T-cell (primary cell): ENCODE data around the gene MFAP2. TPM values are rescaled to one million over a fixed set of nuclear protein-coding genes. Genes with fewer than 3 reads are reported as not detected.

ENCODE experiments used
- ATAC-seq, 4 experiments: fragments of 200-7000 bp in 3 of 4; fragments of 150-1000 bp in 1 of 4; cut with Tn5 transposase; replicated peaks in 1 of 4; 1 replicate in 3 of 4; 2 replicates in 1 of 4; pipeline ENCODE4 v1.10.0; 2021; ENCODE audit warnings: moderate library complexity in 3 of 4, mild to moderate bottlenecking in 2 of 4, moderate number of reproducible peaks in 1 of 4
- CTCF ChIA-PET, 2 donors: fragments of 300-600 bp; sonication (Branson Sonifier 250); formaldehyde crosslinking; loops; one replicate each; lab custom pipeline; 2022; ENCODE audit warnings: antibody characterized with exemption in 2 of 2; lab: Charles Lee
- POLR2A ChIA-PET, 2 donors: fragments of 300-600 bp; sonication (Branson Sonifier 250); formaldehyde crosslinking; loops; one replicate each; lab custom pipeline; 2022; ENCODE audit warnings: antibody characterized with exemption in 2 of 2; lab: Charles Lee
- DNase-seq, 35 experiments: peaks; one replicate each; pipeline versions ENCODE4 v3.0.0 to v3.0.0-alpha.2; 2013 to 2023
- H3K27ac ChIP-seq: one replicate; pipeline ENCODE4 v1.5.1; 2013; ENCODE audit warnings: low read length
- H3K27me3 ChIP-seq, 2 experiments: replicated peaks in 1 of 2; 1 replicate in 1 of 2; 2 replicates in 1 of 2; pipeline versions ENCODE4 v1.6.1 to v1.7.0; 2013; ENCODE audit warnings: low read length in 1 of 2, mixed read lengths in 1 of 2; ENCODE audit not compliant: control insufficient read depth in 2 of 2, insufficient read depth in 2 of 2; ENCODE audit errors: extremely low read depth in 1 of 2
- H3K36me3 ChIP-seq, 2 donors: 1 replicate in 1 of 2; 2 replicates in 1 of 2; pipeline versions ENCODE4 v1.6.1 to v1.7.0; 2013; ENCODE audit warnings: low read length in 1 of 2; ENCODE audit not compliant: control insufficient read depth in 2 of 2, insufficient read depth in 1 of 2; ENCODE audit errors: extremely low read depth in 1 of 2
- H3K4me1 ChIP-seq, 2 experiments: 1 replicate in 1 of 2; 2 replicates in 1 of 2; pipeline versions ENCODE4 v1.6.1 to v1.7.0; 2013; ENCODE audit warnings: low read length in 2 of 2, mixed read lengths in 1 of 2; ENCODE audit not compliant: insufficient read depth in 2 of 2, control insufficient read depth in 1 of 2; ENCODE audit errors: extremely low read depth in 1 of 2
- H3K4me3 ChIP-seq, 2 donors: 1 replicate in 1 of 2; 2 replicates in 1 of 2; pipeline versions ENCODE4 v1.5.1 to v1.7.0; 2013; ENCODE audit warnings: mild to moderate bottlenecking in 2 of 2, low read length in 1 of 2, moderate library complexity in 1 of 2; ENCODE audit not compliant: control insufficient read depth in 1 of 2; ENCODE audit errors: extremely low read depth in 1 of 2
- H3K9me3 ChIP-seq: 2 replicates; pipeline ENCODE4 v1.7.0; 2013
- H3K27ac Mint-ChIP-seq, 2 donors: one replicate each; pipeline ENCODE4 v1.8.0; 2020 to 2021; ENCODE audit warnings: mild to moderate bottlenecking in 2 of 2, mixed read lengths in 2 of 2
- H3K27me3 Mint-ChIP-seq, 2 donors: one replicate each; pipeline ENCODE4 v1.8.0; 2021 to 2022; ENCODE audit warnings: mixed read lengths in 2 of 2
- H3K36me3 Mint-ChIP-seq: one replicate; pipeline ENCODE4 v1.8.0; 2021; ENCODE audit warnings: mixed read lengths
- H3K4me1 Mint-ChIP-seq, 3 donors: one replicate each; pipeline ENCODE4 v1.8.0; 2020 to 2022; ENCODE audit warnings: mixed read lengths in 3 of 3, mild to moderate bottlenecking in 1 of 3
- H3K4me3 Mint-ChIP-seq, 3 donors: one replicate each; pipeline ENCODE4 v1.8.0; 2020 to 2022; ENCODE audit warnings: mild to moderate bottlenecking in 3 of 3, mixed read lengths in 3 of 3, moderate library complexity in 3 of 3
- H3K9me3 Mint-ChIP-seq, 3 donors: one replicate each; pipeline ENCODE4 v1.8.0; 2020 to 2022; ENCODE audit warnings: mixed read lengths in 3 of 3
- WGBS: methylation state at CpG from one replicate; pipeline ENCODE4 v1.1.5; 2013; ENCODE audit warnings: missing lambda C conversion rate; ENCODE audit not compliant: insufficient coverage; 5-methylcytosine and 5-hydroxymethylcytosine counted together
- total RNA-seq, 35 experiments: library from RNA in 6 of 35; stranded (reverse) in 6 of 35; fragments of 120-200 nt in 1 of 35; gene quantifications; one replicate each; pipeline versions ENCODE4 v1.2.1 to v1.2.4 and lab custom pipeline; 2013 to 2026

The MFAP2 gene
- total RNA-seq, 5 donors from 2014 or later (not counting 1 experiment from before 2014, with no cell fraction given): not detected

GRCh38 chr1:16979475-16980327 lies 719 bp downstream of the MFAP2 start:
- no peak for DNase-seq
- Histone ChIP-seq H3K36me3 (no peaks in the 10 kb centered on the region), H3K27ac (no peak overlapping the region), H3K4me3 (peak overlapping the region; percentile 12 to 32), H3K27me3 (peaks cover 0 to 52% of the 10 kb centered on the region in 2 experiments), H3K4me1 (peaks cover 0 to 12% of the 10 kb centered on the region in 2 experiments), H3K9me3 (no peaks in the 10 kb centered on the region)
- Mint-ChIP-seq H3K4me1 (peaks cover 10 to 16% (median 11%) of the 10 kb centered on the region in 3 donors), H3K36me3 (no peaks in the 10 kb centered on the region), H3K27ac (no peak overlapping the region), H3K27me3 (peaks cover 19 to 24% of the 10 kb centered on the region in 2 donors), H3K9me3 (no peaks in the 10 kb centered on the region), H3K4me3 (peak overlapping the region in 2 of 3 donors; percentile 24 to 78)
- 12% methylated on average over 20 of the region's 44 CpGs for WGBS
- no peak for ATAC-seq
- ChIA-PET POLR2A (no interaction called here), CTCF (no interaction called here)

GRCh38 chr1:16978567-16979474 lies 1.6 kb downstream of the MFAP2 start:
- Mint-ChIP-seq H3K27ac (no peak overlapping the region), H3K4me1 (peaks cover 10 to 16% (median 11%) of the 10 kb centered on the region in 3 donors), H3K4me3 (peak overlapping the region in 1 of 3 donors; percentile 78), H3K27me3 (peaks cover 19 to 24% of the 10 kb centered on the region in 2 donors), H3K36me3 (no peaks in the 10 kb centered on the region), H3K9me3 (no peaks in the 10 kb centered on the region)
- peaks cover 0 to 48% of the 10 kb centered on the region in 2 experiments for H3K27me3 ChIP-seq
- no peak overlapping the region for H3K27ac ChIP-seq
- DNase-seq (no peak), ATAC-seq (no peak)
- WGBS: 68% methylated on average over 15 of the region's 20 CpGs
- POLR2A ChIA-PET: no interaction called here
- H3K36me3 ChIP-seq: no peaks in the 10 kb centered on the region
- peaks cover 0 to 12% of the 10 kb centered on the region in 2 experiments for H3K4me1 ChIP-seq
- CTCF ChIA-PET: no interaction called here
- no peak overlapping the region for H3K4me3 ChIP-seq
- H3K9me3 ChIP-seq: no peaks in the 10 kb centered on the region

- Histone ChIP-seq H3K27me3 (peaks cover 0 to 42% of the 10 kb centered on the region in 2 experiments), H3K27ac (no peak overlapping the region), H3K9me3 (no peaks in the 10 kb centered on the region), H3K4me1 (peaks cover 0 to 12% of the 10 kb centered on the region in 2 experiments), H3K4me3 (no peak overlapping the region), H3K36me3 (no peaks in the 10 kb centered on the region)
- H3K4me1 Mint-ChIP-seq: peaks cover 10 to 12% (median 11%) of the 10 kb centered on the region in 3 donors
- DNase-seq (no peak), ATAC-seq (no peak)
- 86% methylated on average over 2 of the region's 4 CpGs for WGBS
- no peak overlapping the region for H3K4me3 Mint-ChIP-seq
- ChIA-PET POLR2A (no interaction called here), CTCF (no interaction called here)
- H3K36me3 Mint-ChIP-seq: no peaks in the 10 kb centered on the region
- no peak overlapping the region for H3K27ac Mint-ChIP-seq
- peaks cover 15 to 19% of the 10 kb centered on the region in 2 donors for H3K27me3 Mint-ChIP-seq
- no peaks in the 10 kb centered on the region for H3K9me3 Mint-ChIP-seq
These were observed 2.3 kb downstream of the MFAP2 start for GRCh38 chr1:16978139-16978538.

DNA sequence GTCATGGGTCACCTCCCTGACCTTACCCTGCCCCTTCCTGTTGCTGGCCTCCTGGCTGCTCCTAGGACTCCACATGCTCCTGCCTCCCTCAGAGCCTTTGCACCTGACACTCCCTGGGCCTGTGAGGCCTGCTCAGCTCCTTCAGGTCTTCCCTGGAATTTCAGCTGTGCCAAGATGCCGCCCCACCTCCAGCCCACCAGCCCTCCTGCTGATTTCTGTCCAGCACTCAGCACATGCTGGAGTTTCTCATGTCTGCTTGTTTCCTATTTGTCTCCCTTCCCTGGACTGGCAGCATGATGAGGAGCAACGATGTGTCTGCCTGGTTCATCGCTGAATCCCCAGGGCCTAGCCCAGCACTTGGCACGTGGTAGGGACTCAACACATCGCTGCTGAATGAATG lies 3.0 kb downstream of the MFAP2 start:
- ChIA-PET POLR2A (no interaction called here), CTCF (interaction anchor here in 1 of 2 donors (0.6 kb wide), 1 partner anchor 48 kb away, joined by 3 read pairs; no protein-coding TSS in a partner anchor)
- peaks cover 0 to 36% of the 10 kb centered on the region in 2 experiments for H3K27me3 ChIP-seq
- no peak overlapping the region for H3K4me3 ChIP-seq
- Mint-ChIP-seq H3K27ac (no peak overlapping the region), H3K4me3 (no peak overlapping the region), H3K27me3 (peaks cover 11 to 16% of the 10 kb centered on the region in 2 donors), H3K4me1 (peaks cover 10 to 11% (median 11%) of the 10 kb centered on the region in 3 donors), H3K9me3 (no peaks in the 10 kb centered on the region), H3K36me3 (no peaks in the 10 kb centered on the region)
- H3K36me3 ChIP-seq: no peaks in the 10 kb centered on the region
- H3K27ac ChIP-seq: no peak overlapping the region
- H3K9me3 ChIP-seq: no peaks in the 10 kb centered on the region
- 94% methylated on average over 5 of the region's 5 CpGs for WGBS
- H3K4me1 ChIP-seq: peaks cover 0 to 12% of the 10 kb centered on the region in 2 experiments
- ATAC-seq (no peak), DNase-seq (no peak)

- Histone ChIP-seq H3K27ac (no peak overlapping the region), H3K4me1 (peaks cover 0 to 12% of the 10 kb centered on the region in 2 experiments), H3K4me3 (no peak overlapping the region), H3K36me3 (no peaks in the 10 kb centered on the region), H3K27me3 (peaks cover 0 to 32% of the 10 kb centered on the region in 2 experiments), H3K9me3 (no peaks in the 10 kb centered on the region)
- peaks cover 10 to 11% (median 11%) of the 10 kb centered on the region in 3 donors for H3K4me1 Mint-ChIP-seq
- POLR2A ChIA-PET: no interaction called here
- H3K4me3 Mint-ChIP-seq: no peak overlapping the region
- peaks cover 11 to 13% of the 10 kb centered on the region in 2 donors for H3K27me3 Mint-ChIP-seq
- WGBS: 89% methylated on average over 11 of the region's 16 CpGs
- no peak overlapping the region for H3K27ac Mint-ChIP-seq
- CTCF ChIA-PET: no interaction called here
- DNase-seq: no peak
- no peaks in the 10 kb centered on the region for H3K9me3 Mint-ChIP-seq
- H3K36me3 Mint-ChIP-seq: no peaks in the 10 kb centered on the region
- ATAC-seq: no peak
These were observed 3.5 kb downstream of the MFAP2 start for GRCh38 chr1:16976966-16977365.

DNA sequence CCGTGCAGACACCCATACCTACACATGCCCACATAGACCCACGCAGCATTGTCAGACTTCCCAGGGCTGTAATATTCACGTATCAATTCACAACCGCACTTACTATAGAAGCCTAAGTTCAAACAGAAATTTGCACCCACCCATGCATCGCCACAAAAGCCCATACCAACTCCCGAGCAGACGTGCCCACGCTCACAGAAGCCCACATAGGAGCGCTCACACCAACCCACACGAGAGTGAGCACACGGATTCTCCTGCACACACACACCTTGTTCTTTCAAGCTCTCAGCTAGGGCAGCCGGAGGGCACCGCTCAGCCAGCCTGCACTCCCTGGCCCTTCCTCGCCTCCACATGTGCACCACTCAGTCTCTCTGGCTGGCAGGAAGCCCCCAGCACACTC lies 4.6 kb downstream of the MFAP2 start:
- H3K36me3 ChIP-seq: no peaks in the 10 kb centered on the region
- ATAC-seq: no peak
- no peaks in the 10 kb centered on the region for H3K9me3 Mint-ChIP-seq
- no peaks in the 10 kb centered on the region for H3K9me3 ChIP-seq
- H3K27me3 Mint-ChIP-seq: peaks cover 2 to 5% of the 10 kb centered on the region in 2 donors
- ChIA-PET CTCF (no interaction called here), POLR2A (no interaction called here)
- WGBS: 80% methylated on average over 14 of the region's 14 CpGs
- H3K27ac Mint-ChIP-seq: no peak overlapping the region
- no peak overlapping the region for H3K27ac ChIP-seq
- peaks cover 2 to 3% (median 3%) of the 10 kb centered on the region in 3 donors for H3K4me1 Mint-ChIP-seq
- no peaks in the 10 kb centered on the region for H3K36me3 Mint-ChIP-seq
- H3K27me3 ChIP-seq: peaks cover 0 to 21% of the 10 kb centered on the region in 2 experiments
- H3K4me1 ChIP-seq: peaks cover 0 to 11% of the 10 kb centered on the region in 2 experiments
- H3K4me3 ChIP-seq: no peak overlapping the region
- no peak overlapping the region for H3K4me3 Mint-ChIP-seq
- DNase-seq: no peak
